ENCODE measurements around the gene RBM15.

Gene RBM15

DNA sequence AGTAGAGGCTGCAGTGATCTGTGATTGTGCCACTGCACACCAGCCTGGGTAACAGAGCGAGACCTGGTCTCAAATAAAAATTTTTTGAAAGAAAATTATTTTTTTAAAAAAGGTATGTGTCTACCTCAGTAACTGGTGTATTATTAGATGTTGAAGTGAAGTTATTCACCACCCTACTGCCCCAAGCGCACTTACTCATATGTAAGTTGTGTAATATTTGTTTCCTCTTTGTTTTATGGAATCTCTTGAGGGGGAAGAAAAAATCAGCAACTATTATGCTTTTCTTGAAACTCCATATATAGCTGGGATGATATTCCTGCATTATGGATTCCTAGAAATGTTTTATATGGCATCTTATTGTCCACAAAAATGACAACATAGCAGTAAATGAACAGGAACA lies 21.3 kb downstream of the RBM15 start:
- no peak for DNase-seq

DNA sequence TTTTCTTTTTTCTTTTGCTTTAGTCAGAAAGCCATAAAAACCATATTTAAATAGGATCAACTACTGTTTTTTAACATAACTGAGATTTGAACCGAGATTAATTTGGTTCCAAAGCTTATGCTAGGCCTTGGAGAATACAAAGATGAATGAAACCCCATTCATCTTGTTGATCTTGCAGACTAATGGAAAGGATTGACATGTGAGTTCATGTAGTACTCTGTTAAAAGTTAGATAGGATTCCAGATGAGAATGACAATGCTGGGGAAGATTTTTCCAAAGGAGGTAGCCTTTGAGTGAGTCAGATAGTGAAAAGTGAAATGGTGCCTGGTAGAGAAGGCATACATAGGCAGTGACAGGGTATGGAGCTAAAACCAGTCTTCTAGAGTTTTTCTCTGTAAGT lies 22.7 kb downstream of the RBM15 start:
- DNase-seq = no peak

DNA sequence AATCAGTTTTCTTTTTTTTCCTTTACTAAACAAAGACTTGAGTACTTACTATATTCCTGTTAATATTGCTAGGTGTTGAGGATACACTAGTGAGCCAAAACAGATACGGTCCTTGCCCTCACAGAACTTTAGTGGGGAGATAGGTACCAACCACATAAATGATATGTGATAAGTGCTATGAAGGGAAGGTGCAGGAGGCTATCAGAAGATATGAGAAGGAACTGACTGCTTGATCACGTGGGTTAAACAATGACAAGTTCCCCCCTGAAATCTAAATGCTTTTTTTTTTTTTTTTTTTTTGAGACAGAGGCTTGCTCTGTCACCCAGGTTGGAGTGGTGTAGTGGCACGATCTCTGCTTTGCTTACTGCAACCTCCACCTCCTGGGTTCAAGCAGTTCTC lies 25.0 kb downstream of the RBM15 start:
- no peak for DNase-seq

DNA sequence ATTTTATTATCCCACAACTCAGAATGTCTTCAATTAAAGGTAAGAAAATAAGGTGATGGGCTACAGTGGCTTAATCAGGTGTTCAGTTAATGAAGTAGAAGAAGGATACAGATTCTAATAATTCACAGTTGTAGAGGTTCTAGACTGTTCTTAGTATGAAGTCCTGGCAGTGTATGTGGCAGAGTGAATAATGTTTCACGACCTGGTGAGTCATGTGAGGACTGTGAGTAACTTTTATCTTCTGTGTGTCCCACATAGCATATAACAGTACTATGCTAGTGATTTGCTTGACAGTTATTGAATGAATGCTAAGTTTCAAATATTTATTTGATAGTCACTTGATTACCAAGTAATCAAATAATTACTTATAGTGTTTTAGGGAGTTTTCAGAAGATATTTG lies 31.6 kb downstream of the RBM15 start:
- DNase-seq = no peak

DNA sequence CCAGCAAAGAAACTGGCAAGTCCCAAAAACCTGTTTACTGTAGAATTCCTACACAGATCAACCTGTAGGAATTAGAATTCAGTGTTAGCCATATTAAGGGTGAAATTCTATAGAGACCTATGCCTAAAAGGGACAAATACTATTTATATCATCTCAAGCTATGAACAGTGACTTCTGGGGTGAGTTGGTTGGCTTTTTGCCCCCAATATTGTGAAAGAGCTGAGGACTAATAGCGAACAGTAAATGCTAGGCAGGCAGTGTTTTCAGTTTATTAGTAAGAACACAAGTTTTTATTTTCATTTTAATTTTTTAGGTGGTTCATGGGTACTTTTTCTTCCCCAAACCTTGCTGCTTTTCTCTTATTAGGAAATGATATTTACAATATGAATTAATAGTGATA lies 36.3 kb downstream of the RBM15 start:
- no peak for DNase-seq

DNA sequence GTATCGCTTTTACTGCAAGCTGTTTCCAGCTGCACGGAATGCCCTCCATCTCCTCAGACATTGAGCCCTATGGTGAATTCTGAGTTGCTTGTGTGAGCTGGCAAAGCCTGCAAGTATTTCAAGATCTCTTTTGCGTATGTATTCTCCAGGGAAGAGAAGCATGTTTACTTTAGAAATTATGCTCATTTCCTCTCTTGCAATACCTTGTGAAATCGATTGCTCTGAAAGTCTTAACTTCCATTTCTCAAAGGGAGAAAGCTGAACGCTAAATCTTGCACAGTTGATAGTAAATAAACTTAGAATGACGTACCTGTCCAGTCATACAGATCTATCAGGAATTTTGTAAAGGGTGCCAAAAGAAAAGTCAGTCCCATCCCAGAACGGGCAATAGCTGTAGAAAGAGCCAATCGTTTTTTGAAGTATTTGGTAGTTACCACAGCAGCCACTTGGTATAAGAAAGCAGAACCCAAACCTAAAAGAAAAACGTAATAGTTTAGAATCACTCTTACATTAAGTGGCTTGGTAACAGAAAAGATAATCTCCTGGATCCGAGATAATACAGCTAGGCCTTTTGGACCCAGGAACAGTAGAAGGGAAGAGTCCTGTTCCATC lies 41.6 kb downstream of the RBM15 start:
- no peak for DNase-seq

DNA sequence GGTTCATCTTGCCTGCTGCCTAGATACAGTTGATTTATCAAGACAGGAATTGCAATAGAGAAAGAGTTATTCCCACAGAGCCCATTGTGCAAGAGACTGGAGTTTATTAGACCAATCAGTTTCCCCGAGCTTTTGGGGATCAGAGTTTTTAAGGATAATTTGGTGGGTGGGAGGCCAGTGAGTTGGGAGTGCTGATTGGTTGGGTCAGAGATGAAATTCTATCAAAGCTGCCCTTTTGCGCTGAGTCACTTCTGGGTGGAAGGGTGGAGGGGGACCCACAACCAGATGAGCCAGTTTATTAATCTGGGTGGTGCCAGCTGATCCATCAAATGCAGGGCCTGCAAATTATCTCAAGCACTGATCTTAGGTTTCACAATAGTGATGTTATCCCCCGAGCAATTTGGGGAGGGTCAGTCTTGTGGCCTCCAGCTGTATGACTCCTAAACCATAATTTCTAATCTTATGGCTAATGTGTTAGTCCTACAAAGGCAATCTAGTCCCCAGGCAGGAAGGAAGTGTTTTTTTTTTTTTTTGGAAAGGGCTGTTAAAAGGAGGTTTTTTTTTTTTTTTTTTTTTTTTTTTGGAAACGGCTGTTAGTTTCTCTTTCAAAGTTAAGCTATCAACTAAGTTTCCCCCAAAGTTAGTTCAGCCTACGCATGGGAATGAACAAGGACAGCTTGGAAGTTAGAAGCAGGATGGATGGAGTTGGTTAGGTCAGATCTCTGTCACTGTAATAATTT lies 44.2 kb downstream of the RBM15 start:
- no peak for DNase-seq

DNA sequence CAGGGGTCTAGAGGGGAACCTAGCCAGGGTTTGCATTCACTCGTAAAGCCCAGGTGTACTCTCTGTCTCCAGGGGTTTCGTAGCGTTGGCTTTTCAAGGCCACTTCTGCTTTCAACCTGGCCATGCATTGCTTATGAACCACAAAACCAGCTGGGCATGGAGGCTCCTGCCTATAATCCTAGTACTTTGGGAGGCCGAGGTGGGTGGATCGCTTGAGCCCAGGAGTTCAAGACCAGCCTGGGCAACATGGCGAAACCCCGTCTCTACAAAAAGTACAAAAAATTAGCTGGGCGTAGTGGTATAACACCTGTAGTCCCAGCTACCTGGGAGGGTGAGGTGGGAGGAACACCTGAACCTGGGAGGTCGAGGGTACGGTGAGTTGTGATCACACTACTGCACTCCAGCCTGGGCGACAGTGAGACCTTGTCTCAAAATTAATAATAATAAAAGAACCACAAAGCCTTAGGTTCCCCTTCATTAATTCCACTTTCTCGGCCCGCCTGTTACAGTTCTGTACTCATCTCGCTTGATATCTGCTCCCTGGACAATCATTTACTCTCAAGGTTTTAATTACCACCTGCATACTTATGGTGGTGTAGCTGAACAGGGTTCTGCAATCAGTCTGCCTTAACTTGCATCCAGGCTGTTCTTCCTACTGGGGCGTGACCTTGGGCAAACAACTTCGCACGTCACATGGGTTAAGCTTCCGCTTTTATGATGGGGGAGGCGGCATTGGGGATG lies 45.6 kb downstream of the RBM15 start:
- DNase-seq = no peak

DNA sequence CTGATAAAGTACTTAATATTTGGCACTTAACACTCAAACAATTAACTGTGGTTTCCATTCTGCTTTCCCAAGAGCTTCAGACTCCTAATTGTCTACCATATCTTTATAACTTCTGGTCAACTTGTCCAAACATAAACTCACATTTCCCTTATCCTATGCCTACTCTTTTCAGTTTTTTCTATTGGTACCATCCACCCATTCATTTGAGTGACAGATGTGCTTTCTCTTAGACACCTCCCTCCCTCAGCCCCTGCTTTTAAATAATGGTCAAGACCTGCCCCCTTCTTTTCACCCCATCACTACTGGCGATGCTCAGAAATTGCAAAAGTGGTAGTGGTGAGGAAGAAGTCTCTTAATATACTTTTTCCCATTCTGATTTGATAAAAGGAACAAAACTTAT lies 46.2 kb downstream of the RBM15 start:
- DNase-seq = no peak

DNA sequence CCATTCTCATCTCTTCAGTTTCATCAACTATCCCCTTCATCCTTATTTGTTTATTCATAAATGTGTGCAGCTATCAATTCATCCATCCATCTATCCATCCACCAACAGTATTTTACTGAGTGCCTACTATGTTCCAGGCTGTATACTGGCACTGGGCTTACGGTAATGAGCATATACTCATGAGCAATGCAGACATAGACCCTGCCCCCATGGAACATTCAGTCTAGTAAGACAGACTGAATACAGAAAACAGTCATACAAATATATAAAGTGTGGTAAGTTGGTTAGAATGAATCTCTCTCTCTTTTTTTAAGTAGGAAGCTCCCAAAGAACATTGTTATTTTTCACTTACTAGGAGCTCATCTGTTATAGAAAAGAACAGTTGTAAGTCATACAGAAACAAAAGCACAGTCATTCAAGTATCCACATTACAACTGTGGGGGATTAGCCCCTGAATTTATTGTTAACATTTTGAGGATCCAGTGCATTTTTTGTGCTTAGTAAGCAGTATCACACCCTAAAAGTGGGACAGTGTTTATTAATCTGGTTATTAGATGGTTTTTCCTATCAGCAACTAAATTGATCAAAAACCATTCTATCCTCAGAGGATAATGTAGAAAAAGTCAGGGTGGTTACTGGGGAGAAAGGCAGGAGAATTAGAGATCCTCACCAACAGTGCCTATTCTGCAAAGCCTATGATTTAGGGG lies 48.0 kb downstream of the RBM15 start:
- DNase-seq = no peak

DNA sequence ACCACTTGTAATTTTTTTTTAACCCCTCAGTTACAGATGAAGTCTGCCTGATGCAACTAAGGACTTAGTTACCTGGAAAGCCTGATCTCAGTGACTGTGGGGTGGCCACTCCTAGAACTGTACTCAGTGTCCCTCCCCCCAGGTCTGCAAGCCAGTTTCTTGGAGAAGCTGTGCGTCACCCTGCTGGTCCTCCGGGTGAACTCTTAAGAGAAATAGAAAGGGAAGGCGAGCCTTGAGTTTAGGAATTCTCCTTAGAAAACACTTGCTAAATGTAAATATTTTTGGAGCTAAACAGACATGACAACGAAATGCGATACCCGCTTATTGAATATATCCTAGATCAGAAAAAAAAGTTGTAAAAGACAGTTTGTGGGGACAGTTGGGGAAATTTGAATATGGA lies 50.9 kb downstream of the RBM15 start:
- DNase-seq = no peak

DNA sequence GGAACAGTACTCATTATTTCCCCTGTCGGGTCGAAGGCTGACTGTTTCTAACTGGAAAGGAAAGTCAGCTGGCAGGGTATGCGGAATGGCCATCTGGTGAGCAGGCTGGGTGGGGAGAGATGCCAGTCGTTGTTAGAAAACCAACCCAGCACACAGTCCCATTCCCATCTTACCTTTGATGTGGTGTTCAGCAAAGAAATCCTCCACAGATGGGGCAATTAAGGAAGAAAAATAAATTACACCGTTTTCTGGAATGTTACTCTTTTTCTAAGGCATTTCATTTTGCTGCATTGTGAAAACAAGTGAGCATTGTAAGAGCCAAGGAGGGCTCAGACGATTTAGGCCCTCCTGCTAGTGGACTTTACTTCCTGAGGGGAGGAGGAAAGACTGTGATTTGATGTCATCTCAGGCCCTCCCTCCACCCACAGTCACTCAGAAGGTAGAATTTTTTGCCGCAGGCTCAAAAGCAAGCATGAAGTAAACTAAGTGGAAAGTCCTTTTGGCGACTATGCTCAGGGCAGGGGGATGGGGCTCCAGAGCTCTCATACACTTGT lies 51.6 kb downstream of the RBM15 start, which contains the start of gene SLC16A4:
TSS of gene SLC16A4 (minus strand) at position 335 of the 554 bp plus-strand sequence. CDS start 1,703 bp downstream, outside the sequence.
- DNase-seq = no peak

DNA sequence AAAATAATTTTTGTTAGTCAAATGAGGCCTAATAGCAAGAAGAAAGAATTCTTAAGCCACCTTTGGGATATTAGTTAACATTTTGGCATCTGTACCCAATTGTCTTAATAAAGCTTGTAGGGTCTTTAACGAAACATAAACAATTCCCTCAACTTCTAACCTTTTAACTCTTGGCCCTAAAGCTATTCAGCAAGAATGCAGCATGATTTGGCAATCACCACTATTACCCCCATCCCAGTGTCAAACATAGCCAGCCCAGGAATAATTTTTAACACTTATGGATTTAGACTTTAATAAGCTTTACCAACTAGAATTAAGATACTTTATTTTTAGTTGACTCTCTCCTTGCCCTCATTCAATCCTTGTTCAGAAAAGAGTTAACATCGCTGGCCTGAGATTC lies 54.1 kb downstream of the RBM15 start:
- no peak for DNase-seq

DNA sequence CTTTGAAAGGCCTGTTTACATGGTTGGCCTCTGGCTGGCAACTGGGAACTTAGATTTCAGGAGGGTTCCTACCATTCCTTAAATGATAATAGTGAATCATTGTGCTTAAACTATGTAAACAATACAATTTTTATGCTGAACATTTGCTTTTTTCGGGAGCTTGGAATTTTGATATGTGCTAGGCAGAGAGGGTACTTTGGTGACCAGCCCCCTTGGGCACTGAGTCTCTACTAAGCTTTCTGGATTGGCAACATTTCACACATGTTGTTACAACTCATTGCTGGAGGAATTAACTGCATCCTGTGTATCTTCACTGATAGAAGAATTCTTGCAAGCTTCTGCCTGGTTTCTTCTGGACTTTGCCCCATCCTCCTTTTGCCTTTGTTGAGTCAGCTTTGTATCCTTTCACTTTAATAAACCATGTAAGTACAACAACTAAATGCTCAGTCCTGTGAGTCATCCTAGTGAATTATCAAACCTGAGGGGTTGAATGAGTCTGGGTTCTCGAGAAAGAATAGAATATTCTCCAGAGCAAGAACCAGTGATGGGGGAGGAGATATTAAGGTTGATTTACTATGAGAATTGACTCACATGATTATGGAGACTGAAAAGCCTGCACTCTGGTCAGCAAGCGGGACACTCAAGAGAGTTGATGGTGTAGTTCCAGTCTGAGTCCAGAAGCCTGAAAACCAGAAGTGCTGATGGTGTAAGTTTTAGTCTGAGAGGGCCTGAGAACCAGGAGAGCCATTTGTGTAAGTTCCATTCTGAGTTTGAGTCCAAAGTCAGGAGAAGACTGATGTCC lies 54.7 kb downstream of the RBM15 start:
- no peak for DNase-seq

DNA sequence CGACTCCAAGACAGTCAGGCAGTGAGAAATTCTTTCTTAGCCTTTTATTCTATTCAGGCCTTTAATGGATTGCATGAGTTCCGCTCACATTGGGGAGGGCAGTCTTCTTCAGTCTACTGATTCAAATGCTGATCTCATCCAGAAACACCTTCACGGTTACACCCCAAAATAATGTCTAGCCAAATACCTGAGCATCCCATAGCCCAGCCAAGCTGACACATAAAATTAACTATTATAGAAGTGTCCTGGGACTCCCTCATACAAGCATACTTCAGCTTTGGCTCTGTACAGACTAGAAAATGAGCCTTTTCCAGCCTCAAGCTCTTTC lies 55.3 kb downstream of the RBM15 start:
- no peak for DNase-seq

Data from activated naive CD4-positive, alpha-beta T cell treated with Interleukin-2 at 50 U/mL for 16 hours (primary cell).